ENCODE results near the gene RFNG. TPM values are rescaled to one million over a fixed set of nuclear protein-coding genes. Genes with fewer than 3 reads are reported as not detected.

The RFNG gene
- total and polyA plus RNA-seq, 2 of the 13 experiments (the other 11 are each of a cell fraction or from before 2014, with no cell fraction given), result 61.4 to 64.0 TPM

- TF ChIP-seq KLF15 (CRISPR knock-in tag; IDR thresholded peaks at IDR 0.05; ENCODE audit: borderline replicate concordance) (no peak; the same call in 1 of the 2 replicates), MEF2D (CRISPR knock-in tag; IDR thresholded peaks at IDR 0.05) (peak; percentile 38; the same call in 1 of the 2 replicates), PTBP1 (IDR thresholded peaks at IDR 0.05; ENCODE audit: low read depth, low read length, poor library complexity, severe bottlenecking) (no peak), ETV5 (CRISPR knock-in tag; IDR thresholded peaks at IDR 0.05; ENCODE audit: borderline replicate concordance) (no peak; the same call in 1 of the 2 replicates), ATF7-NPFF (CRISPR knock-in tag; IDR thresholded peaks at IDR 0.05; ENCODE audit: low read depth) (no peak), MBD4 (IDR thresholded peaks at IDR 0.05; ENCODE audit: borderline replicate concordance, low read length) (no peak), ZNF512B (CRISPR knock-in tag; IDR thresholded peaks at IDR 0.05; ENCODE audit: borderline replicate concordance) (no peak), ZNF136 (CRISPR knock-in tag; IDR thresholded peaks at IDR 0.05; ENCODE audit: low read depth) (no peak), MATR3 (CRISPR knock-in tag; IDR thresholded peaks at IDR 0.05) (no peak), ZNF468 (CRISPR knock-in tag; IDR thresholded peaks at IDR 0.05) (0 out of 2 replicates have a peak, but pooled peaks have one; percentile 46), MTF2 (CRISPR knock-in tag; IDR thresholded peaks at IDR 0.05; ENCODE audit: borderline replicate concordance) (no peak), ZBTB37 (CRISPR knock-in tag; IDR thresholded peaks at IDR 0.05) (no peak), KDM5A (IDR thresholded peaks at IDR 0.05; ENCODE audit: borderline replicate concordance, low read length) (peak; percentile 15; the same call in 1 of the 2 replicates), PHF21A (CRISPR knock-in tag; IDR thresholded peaks at IDR 0.05) (no peak), THAP9 (CRISPR knock-in tag; IDR thresholded peaks at IDR 0.05; ENCODE audit: borderline replicate concordance) (no peak), NAIF1 (CRISPR knock-in tag; IDR thresholded peaks at IDR 0.05; ENCODE audit: borderline replicate concordance) (no peak), ZHX1 (CRISPR knock-in tag; IDR thresholded peaks at IDR 0.05; ENCODE audit: low read depth) (no peak), ZNF337 (CRISPR knock-in tag; IDR thresholded peaks at IDR 0.05; ENCODE audit: borderline replicate concordance, low read depth) (no peak)
Measured at GRCh38 chr17:82097184-82097918, 45.7 kb upstream of the RFNG start (continued).
